IPS-18a (cell line): ENCODE results near the gene PPFIA4.

Experiments
- H3K27ac ChIP-seq: one replicate; pipeline ENCODE4 v1.5.1; 2013; ENCODE audit warnings: low read length
- H3K27me3 ChIP-seq: one replicate; pipeline ENCODE4 v1.6.1; 2013; ENCODE audit warnings: mild to moderate bottlenecking, low read length; ENCODE audit not compliant: control insufficient read depth, insufficient read depth
- H3K36me3 ChIP-seq: one replicate; pipeline ENCODE4 v1.6.1; 2013; ENCODE audit warnings: low read depth, low read length; ENCODE audit not compliant: control insufficient read depth
- H3K4me1 ChIP-seq: one replicate; pipeline ENCODE4 v1.6.1; 2013; ENCODE audit warnings: low read depth, low read length; ENCODE audit not compliant: control insufficient read depth
- H3K4me3 ChIP-seq: one replicate; pipeline ENCODE4 v1.5.1; 2013; ENCODE audit warnings: low read length
- H3K9ac ChIP-seq: one replicate; pipeline ENCODE4 v1.6.1; 2013; ENCODE audit warnings: mild to moderate bottlenecking, low read length, moderate library complexity
- H3K9me3 ChIP-seq: one replicate; pipeline ENCODE4 v1.6.1; 2013; ENCODE audit warnings: low read depth, low read length; ENCODE audit not compliant: control insufficient read depth

The PPFIA4 gene

DNA sequence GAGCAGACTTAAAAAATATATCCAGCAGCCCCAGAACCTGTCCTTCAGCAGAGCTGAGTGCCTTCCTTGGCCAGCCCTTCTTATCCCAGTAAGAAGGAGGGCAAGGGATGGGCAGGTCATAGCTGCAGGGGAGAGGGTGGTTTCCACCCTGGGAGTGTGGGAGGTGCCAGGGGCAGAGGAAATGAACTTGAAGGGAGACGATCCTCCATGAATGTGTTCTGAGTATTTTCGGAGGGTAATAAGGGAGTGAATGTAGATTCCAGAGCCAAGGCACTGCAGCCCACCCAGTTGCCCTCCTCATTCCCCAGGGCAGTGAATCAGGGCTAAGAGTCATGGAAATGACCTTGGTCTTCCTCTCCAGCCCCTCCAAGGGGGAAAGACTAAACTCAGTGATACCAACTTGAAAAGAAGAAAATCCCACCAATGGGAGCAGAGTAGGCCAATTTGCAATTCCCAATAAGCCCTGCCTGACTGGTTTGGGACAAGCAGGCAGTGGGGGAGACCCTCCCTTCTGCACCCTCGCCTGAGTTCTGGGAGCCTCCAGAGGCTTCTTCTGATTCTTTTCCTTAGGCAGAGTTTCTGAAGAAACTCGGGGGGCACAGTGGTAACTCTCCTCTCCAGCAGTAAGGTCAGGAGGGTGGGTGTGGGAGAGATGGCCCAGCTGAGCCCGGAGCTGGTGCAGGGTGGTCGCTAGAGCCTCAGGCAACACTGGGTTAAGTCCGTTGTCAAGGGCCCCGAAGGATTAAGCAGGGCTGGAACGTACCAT is 55.4 kb downstream of the PPFIA4 start:
- H3K4me1 ChIP-seq: peaks cover 15% of the 10 kb centered on the region
- peaks cover 15% of the 10 kb centered on the region for H3K27me3 ChIP-seq
- no peak overlapping the region for H3K4me3 ChIP-seq
- no peaks in the 10 kb centered on the region for H3K9me3 ChIP-seq
- no peaks in the 10 kb centered on the region for H3K36me3 ChIP-seq
- H3K27ac ChIP-seq: no peak overlapping the region
- H3K9ac ChIP-seq: no peak overlapping the region

DNA sequence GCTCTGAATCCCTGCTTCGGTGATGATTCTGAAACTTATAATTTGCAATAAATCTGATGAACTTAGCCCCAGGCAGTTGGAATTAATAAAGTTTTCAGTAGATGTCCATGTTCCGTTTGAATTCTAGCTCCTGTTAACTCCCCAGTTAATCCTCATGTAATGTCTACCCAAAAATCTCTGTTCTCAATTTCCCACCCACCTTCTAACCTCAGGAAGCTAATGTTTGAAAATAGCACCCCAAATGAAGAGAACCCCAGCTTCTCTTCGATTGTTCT is 55.9 kb downstream of the PPFIA4 start:
- no peaks in the 10 kb centered on the region for H3K36me3 ChIP-seq
- H3K9me3 ChIP-seq: no peaks in the 10 kb centered on the region
- H3K4me3 ChIP-seq: no peak overlapping the region
- peaks cover 10% of the 10 kb centered on the region for H3K27me3 ChIP-seq
- H3K9ac ChIP-seq: no peak overlapping the region
- no peak overlapping the region for H3K27ac ChIP-seq
- peaks cover 15% of the 10 kb centered on the region for H3K4me1 ChIP-seq

DNA sequence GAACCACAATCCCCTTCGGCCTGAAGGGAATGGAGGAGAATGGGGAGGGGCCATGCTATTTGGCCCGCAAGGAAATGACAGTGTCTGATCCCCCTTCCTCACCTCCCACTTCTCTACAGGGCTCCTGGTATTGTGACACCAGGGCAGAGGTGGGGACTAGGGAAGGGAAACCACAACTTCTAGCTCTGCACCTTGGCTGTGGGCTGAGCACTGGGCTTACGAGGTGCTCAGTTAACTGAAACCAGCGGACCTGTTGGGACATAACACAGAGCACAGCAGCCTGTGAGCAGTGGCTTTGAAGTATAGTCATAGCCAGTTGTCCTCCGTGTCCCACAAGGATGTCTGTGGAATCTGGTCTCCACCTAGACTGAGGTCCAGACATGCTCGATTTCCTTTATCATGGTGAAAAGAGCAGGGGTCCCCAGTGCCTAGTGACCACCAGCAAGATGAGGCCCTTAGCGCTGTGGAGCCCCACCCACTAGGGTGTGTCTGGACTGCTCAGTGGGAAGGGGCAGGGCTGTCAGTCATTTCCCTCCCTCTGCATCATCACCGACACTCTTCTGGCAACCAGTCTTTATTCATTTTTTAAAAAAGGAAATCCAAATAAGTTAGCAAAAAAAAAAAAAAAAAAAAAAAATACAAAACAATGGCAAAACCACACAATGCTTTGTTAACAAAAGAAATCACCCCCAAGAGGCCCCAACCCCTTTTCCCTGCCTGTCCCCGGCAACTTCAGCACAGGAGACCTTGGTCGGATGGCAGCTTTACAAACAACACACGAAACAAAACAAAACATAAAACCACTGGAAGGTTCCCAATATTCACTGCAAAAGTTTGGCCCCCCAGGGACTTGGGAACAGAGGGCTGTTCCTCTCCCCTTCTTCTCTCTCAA is 56.5 kb downstream of the PPFIA4 start:
- peaks cover 15% of the 10 kb centered on the region for H3K4me1 ChIP-seq
- H3K4me3 ChIP-seq: no peak overlapping the region
- H3K36me3 ChIP-seq: no peaks in the 10 kb centered on the region
- H3K9me3 ChIP-seq: no peaks in the 10 kb centered on the region
- no peak overlapping the region for H3K9ac ChIP-seq
- no peak overlapping the region for H3K27ac ChIP-seq
- H3K27me3 ChIP-seq: peaks cover 4% of the 10 kb centered on the region

DNA sequence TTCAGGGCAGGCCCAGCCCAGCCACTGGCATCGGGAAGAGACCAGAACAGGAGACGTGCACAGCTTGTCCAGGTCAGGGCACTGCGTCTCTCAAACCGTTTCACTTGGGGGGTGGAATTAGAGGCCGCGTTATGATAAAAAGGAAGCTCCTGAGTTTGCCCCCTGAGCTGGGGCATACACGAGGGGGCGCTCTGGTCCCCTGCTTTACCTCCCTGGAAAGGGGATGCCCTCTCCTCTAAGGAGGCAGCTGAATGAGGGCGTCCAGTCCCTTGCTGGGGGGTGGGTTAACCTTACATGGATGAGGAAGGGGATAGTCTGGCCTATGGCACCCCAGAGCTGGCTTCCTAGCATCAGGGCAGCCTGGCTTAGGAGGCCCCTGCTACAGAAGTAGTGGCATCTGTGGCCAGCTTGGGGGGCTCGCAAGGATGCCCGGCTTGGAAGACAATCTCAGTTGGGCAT is 57.2 kb downstream of the PPFIA4 start:
- H3K36me3 ChIP-seq: no peaks in the 10 kb centered on the region
- H3K9me3 ChIP-seq: no peaks in the 10 kb centered on the region
- no peak overlapping the region for H3K4me3 ChIP-seq
- peaks cover 15% of the 10 kb centered on the region for H3K4me1 ChIP-seq
- H3K9ac ChIP-seq: no peak overlapping the region
- H3K27ac ChIP-seq: no peak overlapping the region
- H3K27me3 ChIP-seq: no peaks in the 10 kb centered on the region

- Histone ChIP-seq H3K9ac (no peak overlapping the region), H3K4me1 (peaks cover 19% of the 10 kb centered on the region), H3K9me3 (no peaks in the 10 kb centered on the region), H3K27me3 (no peaks in the 10 kb centered on the region), H3K27ac (no peak overlapping the region), H3K4me3 (no peak overlapping the region), H3K36me3 (no peaks in the 10 kb centered on the region)
Measured at GRCh38 chr1:203084588-203085527, 58.6 kb downstream of the PPFIA4 start.

DNA sequence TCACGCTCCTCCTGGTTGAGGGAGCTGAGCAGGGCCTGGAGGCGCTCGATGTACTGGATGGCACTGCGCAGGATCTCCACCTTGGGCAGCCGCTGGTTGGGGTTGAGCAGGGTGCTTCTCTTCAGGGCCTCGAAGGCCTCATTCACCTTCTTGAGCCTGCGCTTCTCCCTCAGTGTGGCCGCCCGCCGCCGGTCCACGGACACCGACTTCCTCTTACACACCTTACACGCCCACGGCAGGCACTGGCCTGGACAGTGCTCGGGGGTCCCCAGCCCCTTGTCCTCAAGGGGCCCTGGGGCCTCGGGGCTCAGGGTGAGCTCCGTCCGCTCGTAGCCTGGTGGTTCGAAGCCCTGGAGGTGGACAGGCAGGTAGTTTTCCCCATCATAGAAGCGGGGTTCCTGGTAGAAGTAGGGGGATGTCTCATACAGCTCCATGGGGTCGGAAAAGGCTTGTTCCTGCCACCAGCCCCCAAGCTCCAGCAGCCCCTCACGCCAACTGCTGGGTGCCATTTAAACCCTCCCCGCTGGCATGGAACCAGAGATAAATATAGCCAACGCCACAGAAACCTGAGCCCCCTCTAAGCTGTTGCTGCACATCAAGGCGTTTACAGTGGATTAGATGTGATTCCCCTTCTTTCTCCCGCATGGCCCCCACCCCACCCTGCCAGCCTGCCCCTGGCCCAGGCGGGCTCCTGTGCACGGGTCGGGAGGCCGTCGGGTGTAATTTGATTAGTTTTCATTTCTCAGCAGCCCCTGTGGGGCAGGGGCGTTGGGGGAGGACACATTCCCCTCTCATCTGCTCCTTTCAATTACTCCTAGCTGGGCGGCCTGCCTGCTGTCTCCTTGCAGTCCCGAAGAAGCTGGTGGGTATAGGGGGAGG is 59.5 kb downstream of the PPFIA4 start, which contains the start of gene MYOG:
TSS of gene MYOG (minus strand) at position 485 of the 879 bp plus-strand sequence. CDS start at position 434, 51 bp downstream.
- Histone ChIP-seq H3K36me3 (no peaks in the 10 kb centered on the region), H3K4me1 (peaks cover 21% of the 10 kb centered on the region), H3K4me3 (no peak within 1 kb of the TSS), H3K9me3 (no peaks in the 10 kb centered on the region), H3K9ac (no peak within 1 kb of the TSS), H3K27me3 (no peaks in the 10 kb centered on the region), H3K27ac (no peak within 1 kb of the TSS)

DNA sequence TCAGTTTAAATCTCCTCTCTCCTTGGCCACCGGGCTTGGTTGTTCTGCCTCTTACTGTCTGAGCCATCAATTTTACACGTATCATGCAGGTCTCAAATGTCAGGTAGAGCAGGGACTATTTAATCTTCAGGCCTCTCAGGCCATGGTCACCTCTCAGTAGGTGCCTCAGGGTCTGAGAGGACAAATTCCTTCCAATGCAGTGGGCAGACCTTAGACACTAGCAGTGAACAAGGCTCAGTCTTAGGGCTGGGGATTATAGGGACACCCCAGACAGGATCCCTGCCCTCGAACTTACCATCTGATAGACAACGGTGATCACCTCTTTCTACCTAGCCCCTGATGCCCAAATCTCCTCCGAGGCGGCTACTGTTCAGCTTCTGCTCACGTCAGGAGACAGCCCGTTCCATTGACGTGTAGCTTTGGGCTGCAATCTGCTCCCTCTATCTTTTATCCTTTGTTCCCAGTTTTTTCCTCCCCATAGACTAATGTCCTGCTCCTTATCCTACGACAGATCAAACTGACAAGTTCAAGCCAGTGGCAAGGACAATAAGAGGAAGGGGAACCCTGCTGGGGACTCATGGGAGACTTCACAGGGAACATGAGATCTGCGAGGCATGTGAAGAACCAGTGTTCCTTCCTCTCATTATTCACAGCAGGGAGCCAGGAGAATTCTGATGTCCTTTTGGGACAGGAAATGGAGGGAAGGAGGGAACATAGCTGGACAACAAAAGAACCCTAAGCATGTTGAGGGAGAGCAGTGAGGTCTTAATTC is 60.9 kb downstream of the PPFIA4 start:
- Histone ChIP-seq H3K9me3 (no peaks in the 10 kb centered on the region), H3K4me3 (no peak overlapping the region), H3K27ac (no peak overlapping the region), H3K9ac (no peak overlapping the region), H3K4me1 (peaks cover 11% of the 10 kb centered on the region), H3K27me3 (no peaks in the 10 kb centered on the region), H3K36me3 (no peaks in the 10 kb centered on the region)

DNA sequence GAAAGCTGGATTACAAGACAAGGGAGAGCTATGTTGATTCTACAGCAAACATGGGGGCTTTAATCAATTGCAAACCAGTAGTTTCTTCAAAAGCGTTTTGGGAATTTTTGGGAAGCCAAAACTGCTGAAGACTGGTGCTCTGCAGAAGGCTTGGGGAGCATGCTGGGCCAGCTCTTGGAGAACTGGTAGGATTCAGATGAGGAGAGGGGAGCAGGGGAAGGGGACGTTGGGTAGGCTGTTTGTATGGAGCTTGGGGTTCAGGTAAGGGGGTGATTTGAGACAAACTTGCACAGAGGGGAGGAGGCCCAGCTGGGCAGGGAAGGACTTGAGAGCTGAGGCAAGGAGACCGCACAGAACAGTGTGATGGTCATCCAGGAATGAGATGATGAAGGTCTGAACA is 62.1 kb downstream of the PPFIA4 start:
- H3K9ac ChIP-seq: no peak overlapping the region
- H3K27me3 ChIP-seq: no peaks in the 10 kb centered on the region
- H3K9me3 ChIP-seq: no peaks in the 10 kb centered on the region
- H3K36me3 ChIP-seq: no peaks in the 10 kb centered on the region
- H3K27ac ChIP-seq: no peak overlapping the region
- no peak overlapping the region for H3K4me3 ChIP-seq
- peaks cover 6% of the 10 kb centered on the region for H3K4me1 ChIP-seq

- H3K9me3 ChIP-seq: peaks cover 3% of the 10 kb centered on the region
- no peak overlapping the region for H3K9ac ChIP-seq
- no peaks in the 10 kb centered on the region for H3K36me3 ChIP-seq
- no peak overlapping the region for H3K4me3 ChIP-seq
- no peak overlapping the region for H3K27ac ChIP-seq
- no peaks in the 10 kb centered on the region for H3K27me3 ChIP-seq
- H3K4me1 ChIP-seq: peaks cover 6% of the 10 kb centered on the region
Measured at GRCh38 chr1:203089001-203089650, 62.8 kb downstream of the PPFIA4 start.

DNA sequence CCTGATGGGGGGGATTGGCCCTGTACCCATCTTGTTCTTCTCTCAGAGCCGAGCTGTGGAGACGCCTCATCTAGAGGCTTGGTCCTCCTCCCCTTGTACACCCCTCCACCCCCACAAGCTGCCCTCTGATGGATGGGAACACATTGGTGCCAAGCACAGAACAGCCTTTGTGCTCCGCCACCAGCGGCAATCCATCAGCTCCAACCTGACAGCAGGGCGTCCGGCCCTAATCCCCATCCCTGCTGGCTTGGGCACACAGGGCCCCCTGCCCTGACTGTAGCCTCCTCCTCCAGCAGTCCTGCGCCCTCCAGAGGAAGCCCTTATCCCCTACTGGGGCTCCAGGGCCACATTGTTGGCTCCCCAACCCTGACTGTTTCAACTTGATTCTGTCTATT is 63.4 kb downstream of the PPFIA4 start:
- peaks cover 3% of the 10 kb centered on the region for H3K9me3 ChIP-seq
- no peak overlapping the region for H3K27ac ChIP-seq
- H3K36me3 ChIP-seq: no peaks in the 10 kb centered on the region
- H3K27me3 ChIP-seq: no peaks in the 10 kb centered on the region
- H3K4me3 ChIP-seq: no peak overlapping the region
- H3K4me1 ChIP-seq: peaks cover 6% of the 10 kb centered on the region
- H3K9ac ChIP-seq: no peak overlapping the region
